ENCODE data around the gene CENPU.

CENPU gene

DNA sequence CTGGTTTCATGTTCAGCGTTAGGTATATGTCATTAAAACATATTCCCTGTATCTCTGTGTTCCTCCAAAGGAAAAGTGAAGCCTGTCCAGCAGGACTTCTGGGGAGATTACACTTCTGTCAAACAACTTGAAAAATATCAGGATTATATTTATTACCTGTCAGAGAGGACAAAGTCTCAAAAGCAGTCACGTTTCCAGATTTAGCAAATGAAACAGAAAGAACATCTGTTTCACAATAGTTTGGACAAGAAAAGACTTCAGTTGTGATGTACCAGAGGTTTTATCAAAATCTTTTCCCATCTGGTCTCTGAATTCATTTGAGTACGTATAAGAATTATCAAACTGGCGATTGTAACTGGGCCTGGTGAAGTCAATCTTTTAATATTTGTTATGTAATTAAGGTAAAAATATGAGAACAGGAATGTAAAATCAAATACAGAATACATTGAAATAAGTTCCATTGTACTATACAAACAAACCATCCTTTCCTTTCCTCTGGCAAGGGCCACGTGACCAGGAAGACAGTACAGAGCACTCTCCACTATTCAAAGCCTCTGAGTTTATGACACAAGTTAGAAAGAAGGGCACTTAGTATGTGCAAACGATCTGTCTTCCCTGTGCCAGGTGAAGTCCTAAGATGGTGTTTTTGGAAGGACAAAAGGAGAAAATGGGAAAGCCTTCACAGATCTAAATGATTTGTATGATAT, 87.8 kb downstream of the CENPU start:
- peak in 11 of 56 donors; percentile 2 to 38 (median 15) for DNase-seq

DNA sequence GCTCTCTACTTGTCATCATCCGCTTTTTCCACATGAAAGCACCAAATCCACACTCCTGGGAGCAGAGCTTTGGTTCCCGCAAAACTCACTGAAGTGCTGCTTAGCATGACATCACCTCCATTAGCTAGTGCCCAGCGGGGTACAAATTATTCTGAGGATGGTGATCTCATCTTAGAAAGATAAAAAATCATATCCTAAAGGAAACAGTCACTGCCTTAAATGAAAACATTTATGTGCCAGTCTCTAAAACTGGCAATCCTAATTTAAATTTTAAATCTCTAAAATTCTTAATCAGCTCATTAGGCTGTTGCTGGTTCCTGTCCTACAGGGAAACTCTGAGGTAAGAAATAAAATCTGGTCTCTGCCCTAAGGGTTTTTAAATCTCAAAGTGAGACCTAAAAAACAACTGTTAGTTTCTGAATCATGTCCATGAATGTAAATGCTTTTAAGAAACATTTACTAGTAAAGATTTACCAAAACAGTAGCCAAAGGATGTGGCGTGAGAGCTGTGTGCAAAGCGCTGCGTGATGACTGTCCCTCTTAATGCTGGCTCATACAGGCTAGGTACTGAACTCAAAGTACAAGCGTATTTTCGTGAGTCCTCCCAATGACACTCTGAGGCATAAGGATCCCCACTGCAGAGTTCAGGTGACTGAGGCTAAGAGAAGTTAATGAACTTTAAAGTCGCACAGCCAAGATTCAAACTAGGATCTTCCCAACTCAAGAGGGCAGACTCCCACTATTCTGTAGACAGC, 89.2 kb downstream of the CENPU start:
- DNase-seq, result no peak

All from amygdala (tissue), 56 donors.